ENCODE data around the gene RAPSN.
A peak's percentile ranks its signal among the peaks of the same experiment; 100 is the strongest.

GRCh38 chr11:47411884-47412746 lies 36.8 kb downstream of the RAPSN start:
- TF ChIP-seq CTCF (conservative IDR thresholded peaks at IDR 0.05; ENCODE audit: low read depth, low read length) = peak; percentile 78
- TF ChIP-seq EZH2phosphoT487 (IDR thresholded peaks at IDR 0.05; ENCODE audit: borderline replicate concordance, low read length) = no peak
